Measurements from ENCODE around the gene SNX8.

Gene SNX8

DNA sequence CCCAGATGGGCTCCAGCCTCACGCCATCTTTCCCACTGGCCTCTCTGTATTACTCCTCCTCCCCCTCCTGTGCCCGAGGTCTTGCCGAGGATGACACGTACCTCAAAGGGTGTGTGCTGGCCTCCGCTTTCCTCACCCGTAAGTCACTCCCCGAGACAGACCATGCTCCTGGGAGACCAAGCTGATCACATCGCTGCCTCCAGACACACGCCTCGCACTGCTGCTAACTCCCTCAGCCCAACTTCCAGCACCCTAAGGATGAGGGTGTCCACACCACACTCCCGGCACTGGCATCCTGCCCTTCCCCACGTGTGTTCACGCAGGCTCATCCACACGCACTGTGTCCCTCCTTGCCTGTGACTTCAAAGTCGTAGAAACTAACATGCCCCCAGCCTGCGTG lies 105.5 kb downstream of the SNX8 start:
- no peak for DNase-seq (ENCODE audit: low read depth)
- TF ChIP-seq, protein P1, sequence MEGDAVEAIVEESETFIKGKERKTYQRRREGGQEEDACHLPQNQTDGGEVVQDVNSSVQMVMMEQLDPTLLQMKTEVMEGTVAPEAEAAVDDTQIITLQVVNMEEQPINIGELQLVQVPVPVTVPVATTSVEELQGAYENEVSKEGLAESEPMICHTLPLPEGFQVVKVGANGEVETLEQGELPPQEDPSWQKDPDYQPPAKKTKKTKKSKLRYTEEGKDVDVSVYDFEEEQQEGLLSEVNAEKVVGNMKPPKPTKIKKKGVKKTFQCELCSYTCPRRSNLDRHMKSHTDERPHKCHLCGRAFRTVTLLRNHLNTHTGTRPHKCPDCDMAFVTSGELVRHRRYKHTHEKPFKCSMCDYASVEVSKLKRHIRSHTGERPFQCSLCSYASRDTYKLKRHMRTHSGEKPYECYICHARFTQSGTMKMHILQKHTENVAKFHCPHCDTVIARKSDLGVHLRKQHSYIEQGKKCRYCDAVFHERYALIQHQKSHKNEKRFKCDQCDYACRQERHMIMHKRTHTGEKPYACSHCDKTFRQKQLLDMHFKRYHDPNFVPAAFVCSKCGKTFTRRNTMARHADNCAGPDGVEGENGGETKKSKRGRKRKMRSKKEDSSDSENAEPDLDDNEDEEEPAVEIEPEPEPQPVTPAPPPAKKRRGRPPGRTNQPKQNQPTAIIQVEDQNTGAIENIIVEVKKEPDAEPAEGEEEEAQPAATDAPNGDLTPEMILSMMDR (IDR thresholded peaks at IDR 0.05; ENCODE audit: insufficient read depth, low read depth, low read length, missing control alignments), result no peak
- H3K4me3 ChIP-seq (ENCODE audit: low read length), result no peak overlapping the region

DNA sequence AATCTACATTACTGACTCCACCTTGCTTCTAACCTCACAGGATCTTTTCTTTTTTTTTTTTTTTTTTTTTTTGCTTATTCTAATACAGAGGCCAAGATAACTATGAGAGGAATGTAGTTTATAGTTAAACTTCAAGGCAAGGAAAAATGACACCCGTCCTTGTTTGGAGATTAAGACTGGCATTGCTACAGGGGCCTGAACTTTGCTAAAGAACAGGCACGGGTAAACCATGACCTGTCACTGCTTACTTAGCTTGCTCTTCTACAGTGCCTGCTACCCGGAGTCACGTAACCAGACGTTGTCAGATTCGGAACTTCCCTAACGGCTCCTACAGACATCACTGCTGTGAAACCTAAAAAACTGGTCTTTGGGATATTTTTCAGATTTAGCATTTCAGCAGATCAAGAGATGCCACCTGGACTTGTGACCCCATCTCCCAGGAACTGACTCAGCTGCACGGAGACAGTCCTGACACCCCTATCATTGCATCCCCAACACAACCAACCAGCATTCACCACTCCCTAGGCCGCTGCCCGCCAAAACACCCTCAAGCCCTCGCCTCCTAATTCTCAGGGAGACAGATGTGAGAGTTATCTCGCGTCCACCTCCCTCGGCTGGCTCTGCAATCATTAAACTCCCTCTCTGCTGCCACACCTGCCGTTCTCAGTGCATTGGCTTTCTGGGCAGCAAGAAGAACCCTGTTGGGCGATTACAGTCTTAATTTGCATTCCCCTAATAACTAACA lies 109.0 kb downstream of the SNX8 start:
- TF ChIP-seq, protein P1 (IDR thresholded peaks at IDR 0.05; ENCODE audit: insufficient read depth, low read depth, low read length, missing control alignments), result no peak
- no peak for DNase-seq (ENCODE audit: low read depth)
- no peak overlapping the region for H3K4me3 ChIP-seq (ENCODE audit: low read length)

DNA sequence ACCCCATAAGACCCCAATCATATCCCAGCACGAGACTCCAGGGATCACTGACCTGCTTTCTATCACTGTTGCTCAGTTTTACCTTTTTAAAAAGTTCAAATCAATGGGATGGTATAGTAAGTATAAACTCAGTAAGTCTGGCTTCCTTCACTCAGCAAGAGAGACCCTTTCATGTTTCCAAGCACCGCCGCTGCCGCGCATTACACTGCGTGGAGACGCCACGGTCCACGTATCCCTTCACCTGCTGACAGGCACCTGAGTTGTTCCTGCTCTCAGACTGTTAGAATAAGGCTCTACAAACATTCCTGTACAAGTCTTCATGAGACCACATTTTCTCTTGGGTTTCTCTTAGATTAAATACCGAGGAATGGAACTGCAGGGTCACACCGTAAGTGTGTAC lies 109.8 kb downstream of the SNX8 start:
- H3K4me3 ChIP-seq (ENCODE audit: low read length), result no peak overlapping the region
- TF ChIP-seq, protein P1 (IDR thresholded peaks at IDR 0.05; ENCODE audit: insufficient read depth, low read depth, low read length, missing control alignments), result no peak
- DNase-seq (ENCODE audit: low read depth), result no peak

DNA sequence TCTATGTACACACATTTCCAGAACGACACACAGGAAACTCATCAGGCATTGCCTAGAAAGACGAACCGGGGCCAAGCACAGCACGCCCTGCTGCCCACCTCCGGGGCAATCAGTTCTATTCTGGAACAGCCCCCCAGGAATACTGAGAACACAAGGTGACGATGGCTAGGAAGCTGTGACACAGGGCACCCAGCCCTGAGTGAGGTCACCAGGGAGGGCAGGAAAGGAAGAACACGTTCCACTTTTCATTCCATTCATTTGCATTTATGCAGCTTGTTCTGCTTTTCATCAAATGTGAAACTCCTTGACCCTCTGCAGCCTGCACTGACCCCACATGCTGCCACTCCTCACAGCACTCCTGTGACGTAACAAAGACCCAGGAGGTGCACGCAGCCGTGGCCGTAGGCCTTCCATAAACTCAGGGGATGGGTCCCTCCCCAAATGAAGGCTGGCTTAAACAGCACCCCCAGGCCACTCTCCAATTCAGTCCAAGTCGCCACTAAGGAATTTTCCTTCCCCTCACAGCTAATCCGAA lies 110.4 kb downstream of the SNX8 start:
- no peak for DNase-seq (ENCODE audit: low read depth)
- TF ChIP-seq, protein P1 (IDR thresholded peaks at IDR 0.05; ENCODE audit: insufficient read depth, low read depth, low read length, missing control alignments), result no peak
- H3K4me3 ChIP-seq (ENCODE audit: low read length), result no peak overlapping the region

DNA sequence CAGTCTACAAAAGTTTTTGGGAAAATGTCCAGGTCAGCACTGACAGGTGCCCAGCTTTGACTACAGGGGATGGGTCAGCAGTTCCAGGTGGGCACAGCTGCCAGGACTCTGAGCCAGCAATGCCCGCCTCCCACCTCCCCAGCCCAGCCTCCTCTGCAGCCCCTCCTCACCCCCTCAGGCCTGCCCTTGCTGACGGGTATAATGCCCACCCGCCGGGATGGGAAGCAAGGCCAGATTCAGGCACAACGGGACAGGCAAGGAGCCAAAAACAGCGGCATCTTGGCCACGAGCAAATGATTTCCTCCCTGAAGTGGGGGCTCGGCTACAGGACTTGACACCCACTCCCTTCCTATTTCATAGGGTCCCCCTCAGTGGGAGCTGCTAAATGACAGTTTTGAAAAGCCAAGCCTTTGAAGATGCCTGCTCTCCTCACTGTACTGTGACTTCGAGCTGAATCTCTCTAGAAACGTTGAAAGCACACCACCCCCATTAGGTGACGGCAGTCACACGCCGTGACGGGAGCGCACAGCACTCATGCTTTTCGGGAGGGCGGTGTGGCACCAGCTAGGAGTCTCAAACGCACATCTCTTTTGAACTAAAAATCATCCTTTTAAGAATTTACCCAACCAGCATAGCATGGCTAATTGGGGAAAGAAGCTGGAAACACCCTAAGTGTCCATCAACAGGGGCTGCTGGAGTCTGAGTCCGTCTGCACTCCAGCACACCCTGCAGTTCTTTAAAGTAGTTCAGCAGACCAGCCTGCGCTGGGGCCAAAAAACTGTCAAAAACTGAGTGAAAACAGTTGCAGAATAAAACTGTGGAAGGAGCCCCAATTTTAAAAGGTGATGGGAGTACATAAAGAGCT lies 111.1 kb downstream of the SNX8 start:
- H3K4me3 ChIP-seq (ENCODE audit: low read length), result no peak overlapping the region
- no peak for DNase-seq (ENCODE audit: low read depth)
- TF ChIP-seq, protein P1 (IDR thresholded peaks at IDR 0.05; ENCODE audit: insufficient read depth, low read depth, low read length, missing control alignments), result no peak

DNA sequence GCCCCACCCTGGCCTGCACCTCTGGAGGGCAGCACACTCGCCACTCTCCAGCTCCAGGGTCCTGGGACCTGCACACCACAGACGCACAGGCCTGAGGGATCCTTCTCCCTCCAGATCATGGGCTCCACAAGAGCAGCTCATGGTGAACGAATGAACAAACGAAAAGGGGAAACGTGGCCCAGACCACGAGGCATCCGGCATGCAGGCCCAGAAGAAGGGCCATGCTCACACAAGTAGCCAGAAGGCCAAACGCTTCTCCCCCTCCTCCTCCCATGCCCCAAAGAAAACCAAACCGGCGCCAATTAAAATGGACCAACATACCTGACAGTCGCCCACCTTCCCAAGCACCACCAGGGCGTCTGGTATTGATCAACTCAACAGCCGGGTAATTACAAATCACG lies 111.9 kb downstream of the SNX8 start:
- DNase-seq (ENCODE audit: low read depth), result no peak
- H3K4me3 ChIP-seq (ENCODE audit: low read length), result no peak overlapping the region
- TF ChIP-seq, protein P1 (IDR thresholded peaks at IDR 0.05; ENCODE audit: insufficient read depth, low read depth, low read length, missing control alignments), result no peak
